AG09309 (cell line): ENCODE data around the gene AIP.

Experiments used
- DNase-seq: peaks from one replicate; pipeline ENCODE4 v3.0.0-alpha.2; 2010; ENCODE audit warnings: low read depth
- H3K4me3 ChIP-seq: 2 replicates; pipeline ENCODE4 v1.5.1; 2011; ENCODE audit warnings: mild to moderate bottlenecking, low read depth, low read length, moderate library complexity; ENCODE audit not compliant: control insufficient read depth
- CTCF ChIP-seq: IDR thresholded peaks from 2 replicates; pipeline ENCODE4 v1.5.1; 2011; ENCODE audit warnings: mild to moderate bottlenecking, low read depth, low read length, inconsistent platforms; ENCODE audit not compliant: insufficient read depth, control insufficient read depth; ENCODE audit errors: missing control alignments

AIP gene

GRCh38 chr11:67519726-67520125 lies 36.9 kb downstream of the AIP start:
- no peak for DNase-seq
- no peak overlapping the region for H3K4me3 ChIP-seq
- TF ChIP-seq CTCF: no peak

- no peak for TF ChIP-seq CTCF
- DNase-seq: no peak
Observed at GRCh38 chr11:67520856-67521824, 38.3 kb downstream of the AIP start.

GRCh38 chr11:67521924-67522323 lies 39.1 kb downstream of the AIP start:
- TF ChIP-seq CTCF: no peak
- no peak for DNase-seq
- no peak overlapping the region for H3K4me3 ChIP-seq

More at GRCh38 chr11:67520856-67521824, 38.3 kb downstream of the AIP start:
- H3K4me3 ChIP-seq: no peak overlapping the region

- no peak overlapping the region for H3K4me3 ChIP-seq
- no peak for DNase-seq
- TF ChIP-seq CTCF: no peak
Observed at GRCh38 chr11:67522338-67522737, 39.5 kb downstream of the AIP start.

DNA sequence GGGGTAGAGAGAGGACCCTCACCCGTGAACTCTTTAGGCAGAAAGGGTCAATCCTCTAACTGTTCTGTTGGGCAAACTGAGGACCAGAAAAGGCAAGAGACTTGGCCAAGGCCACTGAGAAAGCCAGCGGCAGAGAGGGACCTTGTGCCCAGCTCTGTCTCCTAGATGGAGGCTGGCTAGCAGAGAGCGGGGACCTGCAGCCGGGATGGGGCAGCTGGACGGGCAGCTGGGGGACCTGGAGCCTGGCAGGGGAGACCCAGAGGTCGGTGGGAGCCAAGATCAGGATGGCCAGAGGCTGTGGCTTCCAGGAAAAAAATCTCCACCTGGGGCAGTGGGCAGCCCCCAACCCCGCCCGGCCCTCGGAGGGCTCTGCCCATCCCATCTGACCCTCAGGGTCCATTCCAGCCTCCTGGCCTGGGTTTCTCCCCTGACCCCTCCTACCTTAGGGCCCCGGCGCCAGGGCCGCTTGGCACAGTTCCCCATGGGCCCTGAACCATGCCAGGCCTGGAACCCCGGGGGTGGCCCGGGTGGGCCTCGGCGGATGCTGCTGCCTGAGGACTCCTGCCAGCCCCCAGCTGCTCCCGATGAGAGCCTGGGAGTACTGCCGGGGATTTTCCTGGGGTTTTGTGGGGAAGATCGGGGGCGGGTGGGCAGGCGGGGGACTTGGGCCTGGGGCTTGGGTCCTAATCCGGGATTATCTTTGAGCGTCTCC lies 40.2 kb downstream of the AIP start, which contains the start of gene CABP2:
TSS of gene CABP2 (minus strand) at position 603 of the 712 bp plus-strand sequence. CDS start at position 483, 120 bp downstream.
- H3K4me3 ChIP-seq: no peak within 1 kb of the TSS
- no peak for TF ChIP-seq CTCF
- DNase-seq: no peak

DNA sequence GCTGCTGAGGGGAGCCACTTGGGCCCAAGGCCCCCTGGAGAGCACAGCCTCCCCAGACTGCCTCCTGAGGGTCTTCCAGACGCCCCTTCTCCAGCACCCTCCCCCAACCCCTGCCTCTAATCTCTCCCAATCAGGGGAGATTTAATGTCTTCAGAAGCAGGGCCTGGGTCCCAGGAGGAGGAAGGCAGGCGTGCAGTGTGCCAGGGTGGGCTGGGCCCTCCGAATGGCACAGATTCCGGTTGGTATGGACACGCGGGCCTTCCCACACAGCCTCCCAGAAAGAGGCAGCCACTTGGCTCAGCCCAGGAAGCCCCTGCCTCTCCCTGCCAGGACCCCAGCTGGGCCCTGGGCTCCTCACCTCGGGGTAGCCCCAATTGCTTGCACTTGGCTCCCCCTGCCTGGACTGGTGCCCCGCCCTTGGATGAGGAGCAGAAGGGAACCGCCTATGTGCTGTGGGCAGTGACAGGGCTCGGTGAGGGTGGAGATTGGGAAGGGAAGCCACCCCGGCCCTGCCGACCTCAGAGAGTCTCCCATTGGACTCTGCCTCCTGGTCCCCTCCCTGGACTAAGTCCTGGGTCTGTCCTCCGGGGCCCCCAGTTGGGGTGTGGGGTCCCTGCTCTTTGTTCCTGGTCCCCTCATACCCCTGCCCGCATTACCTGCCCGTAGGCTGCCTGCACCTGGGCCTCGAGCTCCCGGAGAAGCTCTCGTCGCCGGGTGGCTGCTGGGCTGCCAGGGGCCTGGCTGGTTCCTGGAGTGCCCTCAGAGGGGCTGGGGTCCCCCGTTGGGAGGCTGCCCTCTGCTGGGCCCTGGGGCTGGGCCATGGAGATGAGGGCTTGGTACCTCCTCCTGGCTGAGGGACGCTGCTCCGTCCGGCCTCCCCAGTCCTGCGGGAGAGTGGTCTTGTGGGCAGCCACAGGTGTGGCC lies 41.0 kb downstream of the AIP start:
- no peak for DNase-seq
- TF ChIP-seq CTCF: no peak
- no peak overlapping the region for H3K4me3 ChIP-seq
